Measurements from ENCODE around the gene CLASP1. TPM values are rescaled to one million over a fixed set of nuclear protein-coding genes. Genes with fewer than 3 reads are reported as not detected.
"Not testable (repeated sequence)": the region's sequence is repeated elsewhere in the genome, so short reads cannot be mapped to it uniquely, and the experiment has no call there.

The CLASP1 gene
- total RNA-seq, 2 experiments from 2014 or later, result 33.8 to 72.4 TPM

GRCh38 chr2:121686218-121686617, 37.0 kb upstream of the CLASP1 start:
- no peaks in the 10 kb centered on the region for H4K20me1 ChIP-seq (ENCODE audit: insufficient read depth, low read length)
- no peak for DNase-seq (ENCODE audit: low spot score)
- H3K9me3 ChIP-seq (ENCODE audit: low read length), result peaks cover 18% of the 10 kb centered on the region
- H3K27ac ChIP-seq (ENCODE audit: low read depth, low read length, poor library complexity, severe bottlenecking), result no peak overlapping the region
- no peak overlapping the region for H3K4me2 ChIP-seq (ENCODE audit: low read length)
- no peak overlapping the region for H3K4me3 ChIP-seq (ENCODE audit: low read depth, low read length, poor library complexity, severe bottlenecking)
- H2AFZ ChIP-seq (ENCODE audit: low read length), result no peak overlapping the region
- intact Hi-C loops (cut with micrococcal nuclease; ENCODE audit: unreplicated experiment), result no loop called here
- CTCF ChIA-PET (ENCODE audit: unreplicated experiment), result no interaction called here
- no peaks in the 10 kb centered on the region for H3K36me3 ChIP-seq (ENCODE audit: insufficient read depth, low read length)
- no peaks in the 10 kb centered on the region for H3K4me1 ChIP-seq (ENCODE audit: insufficient read depth, low read length, poor library complexity, severe bottlenecking)
- no TSS peak for BruUV-seq (replicated peaks)
- TF ChIP-seq EZH2phosphoT487 (IDR thresholded peaks at IDR 0.05; ENCODE audit: borderline replicate concordance, low read depth, low read length), result no peak
- TF ChIP-seq CTCF (conservative IDR thresholded peaks at IDR 0.05; ENCODE audit: low read length), result no peak
- POLR2A ChIA-PET, result no interaction called here
- H3K79me2 ChIP-seq (ENCODE audit: insufficient read depth, low read depth, low read length), result no peaks in the 10 kb centered on the region
- H3K9me2 ChIP-seq (ENCODE audit: insufficient read depth, low read length), result no peaks in the 10 kb centered on the region

GRCh38 chr2:121682396-121683298, 33.4 kb upstream of the CLASP1 start:
- no peaks in the 10 kb centered on the region for H3K36me3 ChIP-seq (ENCODE audit: insufficient read depth, low read length)
- ChIA-PET CTCF (ENCODE audit: unreplicated experiment) (no interaction called here), POLR2A (no interaction called here)
- no peak overlapping the region for H2AFZ ChIP-seq (ENCODE audit: low read length)
- H3K9me2 ChIP-seq (ENCODE audit: insufficient read depth, low read length), result no peaks in the 10 kb centered on the region
- H3K9me3 ChIP-seq (ENCODE audit: low read length), result peaks cover 18% of the 10 kb centered on the region
- H3K4me2 ChIP-seq (ENCODE audit: low read length), result no peak overlapping the region
- no TSS peak for BruUV-seq (replicated peaks)
- no peaks in the 10 kb centered on the region for H3K4me1 ChIP-seq (ENCODE audit: insufficient read depth, low read length, poor library complexity, severe bottlenecking)
- no peaks in the 10 kb centered on the region for H4K20me1 ChIP-seq (ENCODE audit: insufficient read depth, low read length)
- no peak for DNase-seq (ENCODE audit: low spot score)
- no peak overlapping the region for H3K4me3 ChIP-seq (ENCODE audit: low read depth, low read length, poor library complexity, severe bottlenecking)
- no peak for TF ChIP-seq CTCF (conservative IDR thresholded peaks at IDR 0.05; ENCODE audit: low read length)
- TF ChIP-seq EZH2phosphoT487 (IDR thresholded peaks at IDR 0.05; ENCODE audit: borderline replicate concordance, low read depth, low read length), result no peak
- intact Hi-C loops (cut with micrococcal nuclease; ENCODE audit: unreplicated experiment), result no loop called here
- no peak overlapping the region for H3K27ac ChIP-seq (ENCODE audit: low read depth, low read length, poor library complexity, severe bottlenecking)
- H3K79me2 ChIP-seq (ENCODE audit: insufficient read depth, low read depth, low read length), result no peaks in the 10 kb centered on the region

GRCh38 chr2:121677855-121678254, 28.6 kb upstream of the CLASP1 start:
- no peak for DNase-seq (ENCODE audit: low spot score)
- no peaks in the 10 kb centered on the region for H3K9me2 ChIP-seq (ENCODE audit: insufficient read depth, low read length)
- H3K4me3 ChIP-seq (ENCODE audit: low read depth, low read length, poor library complexity, severe bottlenecking), result no peak overlapping the region
- no peak overlapping the region for H3K4me2 ChIP-seq (ENCODE audit: low read length)
- no peaks in the 10 kb centered on the region for H3K4me1 ChIP-seq (ENCODE audit: insufficient read depth, low read length, poor library complexity, severe bottlenecking)
- TF ChIP-seq CTCF (conservative IDR thresholded peaks at IDR 0.05; ENCODE audit: low read length) (no peak), EZH2phosphoT487 (IDR thresholded peaks at IDR 0.05; ENCODE audit: borderline replicate concordance, low read depth, low read length) (no peak)
- no peak overlapping the region for H2AFZ ChIP-seq (ENCODE audit: low read length)
- H3K79me2 ChIP-seq (ENCODE audit: insufficient read depth, low read depth, low read length), result no peaks in the 10 kb centered on the region
- no peak overlapping the region for H3K27ac ChIP-seq (ENCODE audit: low read depth, low read length, poor library complexity, severe bottlenecking)
- H3K36me3 ChIP-seq (ENCODE audit: insufficient read depth, low read length), result no peaks in the 10 kb centered on the region
- H4K20me1 ChIP-seq (ENCODE audit: insufficient read depth, low read length), result no peaks in the 10 kb centered on the region
- H3K9me3 ChIP-seq (ENCODE audit: low read length), result peaks cover 10% of the 10 kb centered on the region; the same call in 1 of the 2 replicates
- POLR2A ChIA-PET, result interaction anchor here (0.5 to 1.8 kb wide), 7 partner anchors 8 to 148 kb away, joined by 3 to 5 read pairs (median 4); no protein-coding TSS in a partner anchor
- intact Hi-C loops (cut with micrococcal nuclease; ENCODE audit: unreplicated experiment), result no loop called here
- CTCF ChIA-PET (ENCODE audit: unreplicated experiment), result no interaction called here
- no TSS peak for BruUV-seq (replicated peaks)

- H3K36me3 ChIP-seq (ENCODE audit: insufficient read depth, low read length); H2AFZ ChIP-seq (ENCODE audit: low read length); H3K9me3 ChIP-seq (ENCODE audit: low read length); H3K27ac ChIP-seq (ENCODE audit: low read depth, low read length, poor library complexity, severe bottlenecking); H3K4me2 ChIP-seq (ENCODE audit: low read length); CTCF ChIA-PET (ENCODE audit: unreplicated experiment); intact Hi-C loops (cut with micrococcal nuclease; ENCODE audit: unreplicated experiment); BruUV-seq (replicated peaks); H3K79me2 ChIP-seq (ENCODE audit: insufficient read depth, low read depth, low read length); H3K4me3 ChIP-seq (ENCODE audit: low read depth, low read length, poor library complexity, severe bottlenecking); DNase-seq (ENCODE audit: low spot score); POLR2A ChIA-PET; H4K20me1 ChIP-seq (ENCODE audit: insufficient read depth, low read length); H3K4me1 ChIP-seq (ENCODE audit: insufficient read depth, low read length, poor library complexity, severe bottlenecking); H3K9me2 ChIP-seq (ENCODE audit: insufficient read depth, low read length): not testable (repeated sequence)
Observed at GRCh38 chr2:121671621-121672020, 22.4 kb upstream of the CLASP1 start.
